K562 (cell line): ENCODE results near the gene CBX1. TPM values are rescaled to one million over a fixed set of nuclear protein-coding genes. Genes with fewer than 3 reads are reported as not detected.

Source experiments
- ARHGAP35 ChIP-seq: fragments of 450-650 bp; IDR thresholded peaks from 2 replicates; pipeline ENCODE4 v1.6.1; 2018; ENCODE audit not compliant: partially characterized antibody
- CBX8 ChIP-seq: fragments of 200-600 bp; sonication (generic); IDR thresholded peaks from 2 replicates; pipeline ENCODE4 v1.6.1; 2012; ENCODE audit warnings: borderline replicate concordance, mixed run types, low read depth, mild to moderate bottlenecking, moderate library complexity, mixed read lengths, low read length, control low read depth, inconsistent platforms; ENCODE audit not compliant: poor library complexity, severe bottlenecking; ENCODE audit errors: extremely low read depth
- COPS2 ChIP-seq: fragments of 450-650 bp; conservative IDR thresholded peaks from 2 replicates; pipeline ENCODE4 v1.6.1; 2016; ENCODE audit warnings: mild to moderate bottlenecking, moderate library complexity
- FOSL1 ChIP-seq: fragments of 200-800 bp; sonication (Bioruptor generic); conservative IDR thresholded peaks from 2 replicates; pipeline ENCODE4 v1.6.1; 2016; ENCODE audit warnings: missing genetic modification characterization, missing compliant biosample characterization
- KDM1A ChIP-seq, 2 experiments: fragments of 450-650 bp; IDR thresholded peaks; 2 replicates each; pipeline ENCODE4 v1.6.1; 2016; ENCODE audit warnings: mild to moderate bottlenecking in 2 of 2
- MAZ ChIP-seq, 2 experiments: fragments of 450-650 bp in 1 of 2; sonication (generic) in 1 of 2; formaldehyde crosslinking; IDR thresholded peaks in 1 of 2; conservative IDR thresholded peaks in 1 of 2; 2 replicates each; pipeline versions ENCODE4 v1.4.0 to v1.5.0; 2020; ENCODE audit warnings: mild to moderate bottlenecking in 1 of 2, missing genetic modification reagents in 1 of 2
- MTA3 ChIP-seq: fragments of 450-650 bp; formaldehyde crosslinking; IDR thresholded peaks from 2 replicates; pipeline ENCODE4 v1.6.1; 2017; ENCODE audit warnings: mild to moderate bottlenecking, borderline replicate concordance
- OTX1 ChIP-seq: fragments of 450-650 bp; formaldehyde crosslinking; IDR thresholded peaks from 2 replicates; pipeline ENCODE4 v1.4.0; 2022; ENCODE audit warnings: mild to moderate bottlenecking
- PHF8 ChIP-seq: fragments of 200-600 bp; sonication (generic); IDR thresholded peaks from 2 replicates; pipeline ENCODE4 v1.6.1; 2012; ENCODE audit warnings: mixed run types, mild to moderate bottlenecking, inconsistent platforms, low read length, moderate library complexity, borderline replicate concordance
- POLR2AphosphoS5 ChIP-seq: IDR thresholded peaks from 2 replicates; pipeline ENCODE4 v1.6.1; 2011; ENCODE audit warnings: mild to moderate bottlenecking, low read depth, low read length, moderate library complexity; ENCODE audit not compliant: control insufficient read depth, insufficient read depth
- SMARCC2 ChIP-seq: fragments of 450-650 bp; IDR thresholded peaks from 2 replicates; pipeline ENCODE4 v1.6.1; 2017; ENCODE audit warnings: antibody characterized with exemption, moderate library complexity, mild to moderate bottlenecking, low read depth
- ZNF23 ChIP-seq: fragments of 250-450 bp; sonication (Bioruptor Pico); IDR thresholded peaks from 2 replicates; pipeline ENCODE4 v1.4.0; 2020; ENCODE audit warnings: mild to moderate bottlenecking
- ZNF507 ChIP-seq: conservative IDR thresholded peaks from 2 replicates; pipeline ENCODE4 v1.6.1; 2017; ENCODE audit warnings: missing genetic modification characterization, missing compliant biosample characterization
- ZNF699 ChIP-seq: fragments of 250-450 bp; sonication (Bioruptor Pico); IDR thresholded peaks from 2 replicates; pipeline ENCODE4 v1.8.0; 2021; ENCODE audit warnings: mild to moderate bottlenecking, moderate library complexity; ENCODE audit not compliant: insufficient replicate concordance
- polyA plus RNA-seq, 8 experiments: library from polyadenylated mRNA; depleted of rRNA in 4 of 8; stranded (reverse) in 5 of 8; unstranded in 3 of 8; fragments of >200 nt; fragmentation: Nextera tagmentation in 2 of 8; fragmentation: Illumina TruSeq in 1 of 8; extraction: Ambion mirVana in 2 of 8; extraction: Trizol in 1 of 8; gene quantifications; 2 replicates each; pipeline versions ENCODE4 v1.2.1 to v1.2.3, GENCODE V29; 2011 to 2014; ENCODE audit warnings: inconsistent platforms in 1 of 8, missing spikeins in 1 of 8
- total RNA-seq, 7 experiments: library from RNA; depleted of rRNA in 6 of 7; stranded (reverse); fragments of >200 nt in 6 of 7; fragmentation: Illumina TruSeq in 2 of 7; extraction: Trizol in 2 of 7; gene quantifications; 2 replicates each; pipeline versions ENCODE4 v1.2.1 to v1.2.3, GENCODE V29; 2011 to 2021; ENCODE audit warnings: low replicate concordance in 1 of 7
- TF ChIP-seq, protein P1 (sequence below): sonication (generic); formaldehyde crosslinking; IDR thresholded peaks from 2 replicates; pipeline ENCODE4 v1.8.0; 2023; ENCODE audit warnings: mild to moderate bottlenecking, missing genetic modification reagents
- TF ChIP-seq, protein P2 (sequence below): fragments of 450-650 bp; IDR thresholded peaks from 2 replicates; pipeline ENCODE4 v1.6.1; 2018; ENCODE audit not compliant: partially characterized antibody
- TF ChIP-seq, protein P3 (sequence below): fragments of 450-650 bp; IDR thresholded peaks from 2 replicates; pipeline ENCODE4 v1.6.1; 2016; ENCODE audit warnings: low read depth, mild to moderate bottlenecking, moderate library complexity
- TF ChIP-seq, protein P4 (sequence below): sonication (generic); formaldehyde crosslinking; IDR thresholded peaks from 2 replicates; pipeline ENCODE4 v1.8.0; 2022; ENCODE audit warnings: missing genetic modification reagents, mild to moderate bottlenecking, borderline replicate concordance
- TF ChIP-seq, protein P5 (sequence below): sonication (generic); formaldehyde crosslinking; IDR thresholded peaks from 2 replicates; pipeline ENCODE4 v1.9.0; 2022; ENCODE audit warnings: mild to moderate bottlenecking, missing genetic modification reagents

CBX1 gene
- total and polyA plus RNA-seq, 9 of the 15 experiments (the other 6 are each of a cell fraction or from before 2014, with no cell fraction given) = 10.6 to 95.7 (median 52.7) TPM

DNA sequence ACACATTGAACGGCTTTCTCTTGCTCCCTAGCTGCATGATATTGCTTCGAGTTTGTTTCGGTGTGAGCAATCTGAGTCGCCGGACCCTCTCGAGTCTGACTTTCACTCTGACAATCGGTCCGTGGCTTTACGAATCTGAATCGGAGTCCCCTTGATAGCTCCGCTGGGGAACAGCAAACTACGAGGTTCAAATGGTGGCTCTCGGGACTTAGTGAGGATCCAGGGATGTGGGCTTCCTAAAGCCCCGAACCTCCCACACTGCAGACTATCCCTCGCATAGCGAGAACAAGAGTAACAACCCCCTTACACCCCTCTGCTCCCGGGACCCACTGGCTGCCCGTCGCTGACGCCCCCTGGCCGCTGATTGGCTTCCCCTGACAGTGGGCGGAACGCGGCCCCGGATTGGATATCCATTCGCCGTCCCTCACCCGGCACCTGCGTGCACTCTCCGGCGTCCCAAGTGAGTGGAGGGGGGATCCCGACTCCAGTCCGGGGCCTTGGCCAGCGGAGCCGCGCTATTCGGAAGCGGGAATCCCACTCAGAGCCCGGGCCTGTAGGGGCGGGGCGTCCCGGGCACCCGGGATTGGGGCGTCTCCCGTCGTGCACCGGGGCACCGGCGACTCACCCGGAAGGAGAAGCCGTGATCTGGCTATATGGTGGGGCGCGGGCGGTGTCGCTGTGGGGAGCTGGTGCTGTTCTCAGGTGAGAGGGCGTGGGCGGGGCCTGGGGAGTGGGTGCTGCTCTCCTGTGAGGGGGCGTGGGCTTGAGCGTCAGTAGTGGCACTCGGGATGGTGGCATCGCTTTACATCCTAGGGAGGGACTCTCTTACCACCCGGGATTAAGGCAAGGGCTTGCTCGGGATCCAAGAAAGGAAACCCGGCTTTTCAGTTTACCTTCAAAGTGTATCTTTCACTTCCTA is 6.1 kb upstream of the CBX1 start, which contains the start of gene SNX11 (continued):
- TF ChIP-seq, protein P1, sequence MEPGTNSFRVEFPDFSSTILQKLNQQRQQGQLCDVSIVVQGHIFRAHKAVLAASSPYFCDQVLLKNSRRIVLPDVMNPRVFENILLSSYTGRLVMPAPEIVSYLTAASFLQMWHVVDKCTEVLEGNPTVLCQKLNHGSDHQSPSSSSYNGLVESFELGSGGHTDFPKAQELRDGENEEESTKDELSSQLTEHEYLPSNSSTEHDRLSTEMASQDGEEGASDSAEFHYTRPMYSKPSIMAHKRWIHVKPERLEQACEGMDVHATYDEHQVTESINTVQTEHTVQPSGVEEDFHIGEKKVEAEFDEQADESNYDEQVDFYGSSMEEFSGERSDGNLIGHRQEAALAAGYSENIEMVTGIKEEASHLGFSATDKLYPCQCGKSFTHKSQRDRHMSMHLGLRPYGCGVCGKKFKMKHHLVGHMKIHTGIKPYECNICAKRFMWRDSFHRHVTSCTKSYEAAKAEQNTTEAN (CRISPR knock-in tag) = no peak
- peak; percentile 93 for TF ChIP-seq PHF8
- TF ChIP-seq, protein P2, sequence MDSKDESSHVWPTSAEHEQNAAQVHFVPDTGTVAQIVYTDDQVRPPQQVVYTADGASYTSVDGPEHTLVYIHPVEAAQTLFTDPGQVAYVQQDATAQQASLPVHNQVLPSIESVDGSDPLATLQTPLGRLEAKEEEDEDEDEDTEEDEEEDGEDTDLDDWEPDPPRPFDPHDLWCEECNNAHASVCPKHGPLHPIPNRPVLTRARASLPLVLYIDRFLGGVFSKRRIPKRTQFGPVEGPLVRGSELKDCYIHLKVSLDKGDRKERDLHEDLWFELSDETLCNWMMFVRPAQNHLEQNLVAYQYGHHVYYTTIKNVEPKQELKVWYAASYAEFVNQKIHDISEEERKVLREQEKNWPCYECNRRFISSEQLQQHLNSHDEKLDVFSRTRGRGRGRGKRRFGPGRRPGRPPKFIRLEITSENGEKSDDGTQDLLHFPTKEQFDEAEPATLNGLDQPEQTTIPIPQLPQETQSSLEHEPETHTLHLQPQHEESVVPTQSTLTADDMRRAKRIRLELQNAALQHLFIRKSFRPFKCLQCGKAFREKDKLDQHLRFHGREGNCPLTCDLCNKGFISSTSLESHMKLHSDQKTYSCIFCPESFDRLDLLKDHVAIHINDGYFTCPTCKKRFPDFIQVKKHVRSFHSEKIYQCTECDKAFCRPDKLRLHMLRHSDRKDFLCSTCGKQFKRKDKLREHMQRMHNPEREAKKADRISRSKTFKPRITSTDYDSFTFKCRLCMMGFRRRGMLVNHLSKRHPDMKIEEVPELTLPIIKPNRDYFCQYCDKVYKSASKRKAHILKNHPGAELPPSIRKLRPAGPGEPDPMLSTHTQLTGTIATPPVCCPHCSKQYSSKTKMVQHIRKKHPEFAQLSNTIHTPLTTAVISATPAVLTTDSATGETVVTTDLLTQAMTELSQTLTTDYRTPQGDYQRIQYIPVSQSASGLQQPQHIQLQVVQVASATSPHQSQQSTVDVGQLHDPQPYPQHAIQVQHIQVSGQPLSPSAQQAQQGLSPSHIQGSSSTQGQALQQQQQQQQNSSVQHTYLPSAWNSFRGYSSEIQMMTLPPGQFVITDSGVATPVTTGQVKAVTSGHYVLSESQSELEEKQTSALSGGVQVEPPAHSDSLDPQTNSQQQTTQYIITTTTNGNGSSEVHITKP = peak; percentile 93
- TF ChIP-seq CBX8 = no peak
- no peak for TF ChIP-seq KDM1A (IDR thresholded peaks at IDR 0.05)
- TF ChIP-seq, protein P3, sequence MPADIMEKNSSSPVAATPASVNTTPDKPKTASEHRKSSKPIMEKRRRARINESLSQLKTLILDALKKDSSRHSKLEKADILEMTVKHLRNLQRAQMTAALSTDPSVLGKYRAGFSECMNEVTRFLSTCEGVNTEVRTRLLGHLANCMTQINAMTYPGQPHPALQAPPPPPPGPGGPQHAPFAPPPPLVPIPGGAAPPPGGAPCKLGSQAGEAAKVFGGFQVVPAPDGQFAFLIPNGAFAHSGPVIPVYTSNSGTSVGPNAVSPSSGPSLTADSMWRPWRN = no peak
- TF ChIP-seq ZNF507 (tag) = no peak
- TF ChIP-seq, protein P4, sequence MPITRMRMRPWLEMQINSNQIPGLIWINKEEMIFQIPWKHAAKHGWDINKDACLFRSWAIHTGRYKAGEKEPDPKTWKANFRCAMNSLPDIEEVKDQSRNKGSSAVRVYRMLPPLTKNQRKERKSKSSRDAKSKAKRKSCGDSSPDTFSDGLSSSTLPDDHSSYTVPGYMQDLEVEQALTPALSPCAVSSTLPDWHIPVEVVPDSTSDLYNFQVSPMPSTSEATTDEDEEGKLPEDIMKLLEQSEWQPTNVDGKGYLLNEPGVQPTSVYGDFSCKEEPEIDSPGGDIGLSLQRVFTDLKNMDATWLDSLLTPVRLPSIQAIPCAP = no peak
- TF ChIP-seq COPS2 = no peak
- no peak for TF ChIP-seq ARHGAP35
- TF ChIP-seq ZNF699 (CRISPR knock-in tag) = no peak
- TF ChIP-seq SMARCC2 = no peak
- no peak for TF ChIP-seq OTX1
- TF ChIP-seq FOSL1 (tag) = no peak
- peak; percentile 68 for TF ChIP-seq POLR2AphosphoS5
- TF ChIP-seq MTA3 = peak; percentile 85; the same call in 1 of the 2 replicates
- no peak for TF ChIP-seq ZNF23 (CRISPR knock-in tag)
- TF ChIP-seq, protein P5, sequence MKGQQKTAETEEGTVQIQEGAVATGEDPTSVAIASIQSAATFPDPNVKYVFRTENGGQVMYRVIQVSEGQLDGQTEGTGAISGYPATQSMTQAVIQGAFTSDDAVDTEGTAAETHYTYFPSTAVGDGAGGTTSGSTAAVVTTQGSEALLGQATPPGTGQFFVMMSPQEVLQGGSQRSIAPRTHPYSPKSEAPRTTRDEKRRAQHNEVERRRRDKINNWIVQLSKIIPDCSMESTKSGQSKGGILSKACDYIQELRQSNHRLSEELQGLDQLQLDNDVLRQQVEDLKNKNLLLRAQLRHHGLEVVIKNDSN (CRISPR knock-in tag) = no peak
- peak; percentile 68 to 82 for TF ChIP-seq MAZ (CRISPR knock-in tag; conservative IDR thresholded peaks at IDR 0.05 in 1 of 2, IDR thresholded peaks at IDR 0.05 in 1 of 2)
